ENCODE measurements around the gene ADPRM. TPM values are rescaled to one million over a fixed set of nuclear protein-coding genes. Genes with fewer than 3 reads are reported as not detected.
A peak's percentile ranks its signal among the peaks of the same experiment; 100 is the strongest.

The ADPRM gene
- total RNA-seq, 1 experiment from 2014 or later = 2.4 TPM

DNA sequence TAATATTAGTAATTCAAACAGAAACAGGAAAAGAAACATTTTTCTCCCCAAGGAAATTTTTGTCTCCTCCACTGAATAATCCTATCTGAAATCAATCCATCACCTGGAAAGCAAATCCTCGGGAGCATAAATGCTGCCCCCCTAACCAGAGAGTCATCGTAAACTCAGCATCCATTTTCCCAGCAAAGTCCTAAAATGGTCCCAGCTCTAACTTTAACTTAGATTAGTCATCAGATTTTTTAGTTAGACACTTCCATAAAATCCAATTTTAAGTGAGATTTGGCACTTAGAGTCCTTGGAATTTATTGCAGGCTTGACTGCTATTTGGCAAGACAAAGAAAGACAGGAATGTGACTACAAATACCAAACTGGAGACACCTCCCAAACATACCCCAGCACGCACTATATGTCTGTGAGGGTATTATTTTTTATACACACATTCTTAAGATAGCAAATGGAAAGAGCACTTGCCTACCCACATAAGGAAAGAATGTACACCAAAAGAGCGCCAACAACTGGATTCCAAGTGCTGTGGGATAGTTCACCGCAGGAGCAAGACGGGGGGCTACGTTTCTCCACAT, 15.4 kb upstream of the ADPRM start:
- intact Hi-C loops (cut with micrococcal nuclease; ENCODE audit: unreplicated experiment) = no loop called here
- no peaks in the 10 kb centered on the region for H3K4me1 ChIP-seq (ENCODE audit: control insufficient read depth, insufficient read depth, low read length)
- ATAC-seq = no peak
- H3K36me3 ChIP-seq (ENCODE audit: control insufficient read depth, insufficient read depth, low read length) = peaks cover 37% of the 10 kb centered on the region
- H3K27ac ChIP-seq (ENCODE audit: low read length) = no peak overlapping the region
- in situ Hi-C loops (cut with HindIII; ENCODE audit: low pct_unique_long_range_greater_than_20kb, low sequenced_read_pairs) = no loop called here
- POLR2A ChIA-PET = no interaction called here
- H3K4me3 ChIP-seq (ENCODE audit: low read depth in 2 of 2, low read length in 2 of 2) = no peak overlapping the region
- DNase-seq (ENCODE audit: low read depth, low spot score) = no peak
- BruUV-seq (replicated peaks) = no TSS peak
- TF ChIP-seq POLR2AphosphoS5 (IDR thresholded peaks at IDR 0.05; ENCODE audit: low read depth, low read length) = no peak
- TF ChIP-seq SIN3A (IDR thresholded peaks at IDR 0.05; ENCODE audit: borderline replicate concordance, insufficient read depth, low read depth, low read length) = no peak
- TF ChIP-seq, protein P1, sequence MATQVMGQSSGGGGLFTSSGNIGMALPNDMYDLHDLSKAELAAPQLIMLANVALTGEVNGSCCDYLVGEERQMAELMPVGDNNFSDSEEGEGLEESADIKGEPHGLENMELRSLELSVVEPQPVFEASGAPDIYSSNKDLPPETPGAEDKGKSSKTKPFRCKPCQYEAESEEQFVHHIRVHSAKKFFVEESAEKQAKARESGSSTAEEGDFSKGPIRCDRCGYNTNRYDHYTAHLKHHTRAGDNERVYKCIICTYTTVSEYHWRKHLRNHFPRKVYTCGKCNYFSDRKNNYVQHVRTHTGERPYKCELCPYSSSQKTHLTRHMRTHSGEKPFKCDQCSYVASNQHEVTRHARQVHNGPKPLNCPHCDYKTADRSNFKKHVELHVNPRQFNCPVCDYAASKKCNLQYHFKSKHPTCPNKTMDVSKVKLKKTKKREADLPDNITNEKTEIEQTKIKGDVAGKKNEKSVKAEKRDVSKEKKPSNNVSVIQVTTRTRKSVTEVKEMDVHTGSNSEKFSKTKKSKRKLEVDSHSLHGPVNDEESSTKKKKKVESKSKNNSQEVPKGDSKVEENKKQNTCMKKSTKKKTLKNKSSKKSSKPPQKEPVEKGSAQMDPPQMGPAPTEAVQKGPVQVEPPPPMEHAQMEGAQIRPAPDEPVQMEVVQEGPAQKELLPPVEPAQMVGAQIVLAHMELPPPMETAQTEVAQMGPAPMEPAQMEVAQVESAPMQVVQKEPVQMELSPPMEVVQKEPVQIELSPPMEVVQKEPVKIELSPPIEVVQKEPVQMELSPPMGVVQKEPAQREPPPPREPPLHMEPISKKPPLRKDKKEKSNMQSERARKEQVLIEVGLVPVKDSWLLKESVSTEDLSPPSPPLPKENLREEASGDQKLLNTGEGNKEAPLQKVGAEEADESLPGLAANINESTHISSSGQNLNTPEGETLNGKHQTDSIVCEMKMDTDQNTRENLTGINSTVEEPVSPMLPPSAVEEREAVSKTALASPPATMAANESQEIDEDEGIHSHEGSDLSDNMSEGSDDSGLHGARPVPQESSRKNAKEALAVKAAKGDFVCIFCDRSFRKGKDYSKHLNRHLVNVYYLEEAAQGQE (IDR thresholded peaks at IDR 0.05; ENCODE audit: insufficient read depth in 1 of 2, low read depth in 2 of 2, low read length in 1 of 2) = no peak
- TF ChIP-seq, protein P2, sequence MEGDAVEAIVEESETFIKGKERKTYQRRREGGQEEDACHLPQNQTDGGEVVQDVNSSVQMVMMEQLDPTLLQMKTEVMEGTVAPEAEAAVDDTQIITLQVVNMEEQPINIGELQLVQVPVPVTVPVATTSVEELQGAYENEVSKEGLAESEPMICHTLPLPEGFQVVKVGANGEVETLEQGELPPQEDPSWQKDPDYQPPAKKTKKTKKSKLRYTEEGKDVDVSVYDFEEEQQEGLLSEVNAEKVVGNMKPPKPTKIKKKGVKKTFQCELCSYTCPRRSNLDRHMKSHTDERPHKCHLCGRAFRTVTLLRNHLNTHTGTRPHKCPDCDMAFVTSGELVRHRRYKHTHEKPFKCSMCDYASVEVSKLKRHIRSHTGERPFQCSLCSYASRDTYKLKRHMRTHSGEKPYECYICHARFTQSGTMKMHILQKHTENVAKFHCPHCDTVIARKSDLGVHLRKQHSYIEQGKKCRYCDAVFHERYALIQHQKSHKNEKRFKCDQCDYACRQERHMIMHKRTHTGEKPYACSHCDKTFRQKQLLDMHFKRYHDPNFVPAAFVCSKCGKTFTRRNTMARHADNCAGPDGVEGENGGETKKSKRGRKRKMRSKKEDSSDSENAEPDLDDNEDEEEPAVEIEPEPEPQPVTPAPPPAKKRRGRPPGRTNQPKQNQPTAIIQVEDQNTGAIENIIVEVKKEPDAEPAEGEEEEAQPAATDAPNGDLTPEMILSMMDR (IDR thresholded peaks at IDR 0.05) = no peak
- TF ChIP-seq TCF7L2 (IDR thresholded peaks at IDR 0.05; ENCODE audit: low read depth, low read length) = no peak
- no peaks in the 10 kb centered on the region for H3K9me3 ChIP-seq (ENCODE audit: control insufficient read depth, insufficient read depth, low read depth, low read length)
- CTCF ChIA-PET = no interaction called here
- H3K27me3 ChIP-seq (ENCODE audit: control insufficient read depth, insufficient read depth, low read length) = no peaks in the 10 kb centered on the region

DNA sequence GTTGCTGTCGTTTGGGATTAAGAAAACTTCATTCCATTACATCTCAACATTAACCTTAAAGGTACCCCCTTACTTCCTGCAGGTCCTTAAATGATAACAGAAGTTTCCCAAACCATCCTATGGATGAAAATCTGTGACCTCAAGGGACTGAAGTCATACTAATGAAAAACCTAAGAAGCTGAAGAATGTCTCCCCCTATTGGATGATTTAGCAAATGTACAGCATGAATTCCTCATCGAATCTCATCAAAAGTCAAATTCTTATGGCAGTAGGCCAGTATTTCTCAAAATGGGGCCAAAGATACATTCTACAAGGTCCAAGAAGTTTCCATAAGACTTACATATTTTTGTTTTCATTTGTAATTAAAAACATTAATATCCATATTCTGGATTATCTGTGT, 13.5 kb upstream of the ADPRM start:
- H3K4me3 ChIP-seq (ENCODE audit: low read depth in 2 of 2, low read length in 2 of 2) = no peak overlapping the region
- H3K9me3 ChIP-seq (ENCODE audit: control insufficient read depth, insufficient read depth, low read depth, low read length) = no peaks in the 10 kb centered on the region
- in situ Hi-C loops (cut with HindIII; ENCODE audit: low pct_unique_long_range_greater_than_20kb, low sequenced_read_pairs) (no loop called here), intact Hi-C loops (cut with micrococcal nuclease; ENCODE audit: unreplicated experiment) (no loop called here)
- H3K27me3 ChIP-seq (ENCODE audit: control insufficient read depth, insufficient read depth, low read length) = no peaks in the 10 kb centered on the region
- H3K27ac ChIP-seq (ENCODE audit: low read length) = no peak overlapping the region
- ATAC-seq (no peak), DNase-seq (ENCODE audit: low read depth, low spot score) (no peak)
- TF ChIP-seq, protein P1 (IDR thresholded peaks at IDR 0.05; ENCODE audit: insufficient read depth in 1 of 2, low read depth in 2 of 2, low read length in 1 of 2) = no peak
- TF ChIP-seq, protein P2 (IDR thresholded peaks at IDR 0.05) = peak; percentile 59; the same call in 1 of the 2 replicates
- TF ChIP-seq SIN3A (IDR thresholded peaks at IDR 0.05; ENCODE audit: borderline replicate concordance, insufficient read depth, low read depth, low read length) = no peak
- peaks cover 42% of the 10 kb centered on the region for H3K36me3 ChIP-seq (ENCODE audit: control insufficient read depth, insufficient read depth, low read length)
- no TSS peak for BruUV-seq (replicated peaks)
- no peaks in the 10 kb centered on the region for H3K4me1 ChIP-seq (ENCODE audit: control insufficient read depth, insufficient read depth, low read length)
- ChIA-PET POLR2A (no interaction called here), CTCF (interaction anchor here (1.4 kb wide), 1 partner anchor 37 kb away, joined by 5 read pairs; no protein-coding TSS in a partner anchor)

Measured in Panc1 (cell line).